GM10248 (cell line): Measurements from ENCODE around the gene C17orf50.
A peak's percentile ranks its signal among the peaks of the same experiment; 100 is the strongest.

Experiments
- CTCF ChIA-PET: fragments of 300-600 bp; sonication (Branson Sonifier 250); formaldehyde crosslinking; extraction: SDS; loops from one replicate; lab custom pipeline; 2021; ENCODE audit warnings: antibody characterized with exemption; lab: Yijun Ruan, JAX
- POLR2A ChIA-PET: fragments of 350-650 bp; sonication (Branson Sonifier 250); formaldehyde crosslinking; extraction: SDS; loops from one replicate; lab custom pipeline; 2020; ENCODE audit warnings: antibody characterized with exemption; lab: Yijun Ruan, JAX
- DNase-seq: peaks from one replicate; pipeline ENCODE4 v3.0.0; 2012; ENCODE audit errors: extremely low spot score
- CTCF ChIP-seq: IDR thresholded peaks from 2 replicates; pipeline ENCODE4 v1.5.1; 2012; ENCODE audit warnings: mild to moderate bottlenecking, low read depth; ENCODE audit errors: extremely low read depth, missing control alignments, control extremely low read depth

C17orf50 gene

GRCh38 chr17:35801583-35802224, 41.0 kb downstream of the C17orf50 start:
- ChIA-PET POLR2A (no interaction called here), CTCF (interaction anchor here (0.9 to 1.0 kb wide), 2 partner anchors 8 to 38 kb away, joined by 3 to 4 read pairs; no protein-coding TSS in a partner anchor)
- no peak for TF ChIP-seq CTCF
- DNase-seq, result no peak

GRCh38 chr17:35804658-35805192, 44.0 kb downstream of the C17orf50 start:
- peak; percentile 85 for TF ChIP-seq CTCF
- DNase-seq, result peak; percentile 90
- ChIA-PET CTCF (interaction anchor here (0.6 to 11.1 kb wide), 17 partner anchors 8 to 215 kb away, joined by 3 to 222 read pairs (median 4); partner anchors contain the start of gene C17orf50), POLR2A (interaction anchor here (0.6 kb wide), 1 partner anchor 432 kb away, joined by 3 read pairs; the partner anchor contains the start of gene SLFN11)

GRCh38 chr17:35807371-35808144, 46.9 kb downstream of the C17orf50 start:
- CTCF ChIA-PET, result interaction anchor here (1.0 to 11.1 kb wide), 14 partner anchors 8 to 341 kb away, joined by 3 to 222 read pairs (median 6); partner anchors contain the start of genes C17orf50 and MMP28
- no peak for TF ChIP-seq CTCF
- POLR2A ChIA-PET, result no interaction called here
- no peak for DNase-seq

- ChIA-PET CTCF (interaction anchor here (0.6 to 11.1 kb wide), 20 partner anchors 8 to 341 kb away, joined by 3 to 222 read pairs (median 6); partner anchors contain the start of genes C17orf50 and MMP28), POLR2A (interaction anchor here (0.6 to 1.1 kb wide), 5 partner anchors 20 to 221 kb away, joined by 3 to 5 read pairs (median 3); no protein-coding TSS in a partner anchor)
- no peak for DNase-seq
- TF ChIP-seq CTCF, result no peak
Observed at GRCh38 chr17:35808240-35808961, 47.7 kb downstream of the C17orf50 start.

GRCh38 chr17:35808962-35809854, 48.5 kb downstream of the C17orf50 start, which contains the start of gene TAF15:
TAF15 (plus strand) TSS chr17:35809484; CDS start chr17:35809570, 86 bp downstream.
- CTCF ChIA-PET, result interaction anchor here (0.6 to 11.1 kb wide), 21 partner anchors 8 to 340 kb away, joined by 3 to 222 read pairs (median 6); partner anchors contain the start of genes C17orf50 and MMP28
- peak; percentile 69 for TF ChIP-seq CTCF

More at GRCh38 chr17:35808962-35809854, 48.5 kb downstream of the C17orf50 start, which contains the start of gene TAF15:
- POLR2A ChIA-PET, result interaction anchor here (0.6 to 1.1 kb wide), 7 partner anchors 21 to 238 kb away, joined by 3 to 5 read pairs (median 3); no protein-coding TSS in a partner anchor
- DNase-seq, result peak; percentile 96
